MM.1S (cell line): Measurements from ENCODE around the gene STX8.
A peak's percentile ranks its signal among the peaks of the same experiment; 100 is the strongest.

Source experiments
- DNase-seq: peaks from one replicate; pipeline ENCODE4 v3.0.0-alpha.2; 2015
- H2AFZ ChIP-seq: fragments of 300-600 bp; sonication (generic); 2 replicates; pipeline ENCODE4 v1.6.0; 2016; ENCODE audit warnings: antibody characterized with exemption, low read length
- H3F3A ChIP-seq: fragments of 300-600 bp; sonication (generic); 2 replicates; pipeline ENCODE4 v1.6.1; 2016; ENCODE audit warnings: mild to moderate bottlenecking, antibody characterized with exemption, low read length, moderate library complexity, mixed read lengths; ENCODE audit not compliant: insufficient read depth
- H3K27ac ChIP-seq: fragments of 300-600 bp; sonication (generic); 2 replicates; pipeline ENCODE4 v1.5.1; 2016; ENCODE audit warnings: mild to moderate bottlenecking, low read length
- H3K27me3 ChIP-seq: fragments of 300-600 bp; sonication (generic); replicated peaks from 2 replicates; pipeline ENCODE4 v1.6.0; 2016; ENCODE audit warnings: low read length; ENCODE audit not compliant: insufficient read depth
- H3K36me3 ChIP-seq: fragments of 300-600 bp; sonication (generic); replicated peaks from 2 replicates; pipeline ENCODE4 v1.6.1; 2016; ENCODE audit warnings: mild to moderate bottlenecking, low read length, mixed read lengths; ENCODE audit not compliant: insufficient read depth
- H3K4me1 ChIP-seq: fragments of 300-600 bp; sonication (generic); 2 replicates; pipeline ENCODE4 v1.6.1; 2016; ENCODE audit warnings: low read length, mixed read lengths
- H3K4me2 ChIP-seq: fragments of 300-600 bp; sonication (generic); 2 replicates; pipeline ENCODE4 v1.6.0; 2016; ENCODE audit warnings: low read depth, low read length
- H3K4me3 ChIP-seq: fragments of 300-600 bp; sonication (generic); 2 replicates; pipeline ENCODE4 v1.5.1; 2016; ENCODE audit warnings: low read length, mixed read lengths
- H3K79me2 ChIP-seq: fragments of 300-600 bp; sonication (generic); 2 replicates; pipeline ENCODE4 v1.6.1; 2016; ENCODE audit warnings: mixed run types, low read length, mixed read lengths
- H3K9ac ChIP-seq: fragments of 300-600 bp; sonication (generic); 2 replicates; pipeline ENCODE4 v1.6.1; 2016; ENCODE audit warnings: low read length, mixed read lengths
- H3K9me2 ChIP-seq: fragments of 300-600 bp; sonication (generic); replicated peaks from 2 replicates; pipeline ENCODE4 v1.6.1; 2016; ENCODE audit warnings: mild to moderate bottlenecking, low read length, mixed read lengths; ENCODE audit not compliant: insufficient read depth
- H3K9me3 ChIP-seq: fragments of 300-600 bp; sonication (generic); replicated peaks from 2 replicates; pipeline ENCODE4 v1.6.1; 2016; ENCODE audit warnings: mild to moderate bottlenecking, low read length, mixed read lengths; ENCODE audit not compliant: insufficient read depth
- H4K20me1 ChIP-seq: fragments of 300-600 bp; sonication (generic); 2 replicates; pipeline ENCODE4 v1.6.1; 2016; ENCODE audit warnings: mild to moderate bottlenecking, low read length, moderate library complexity, mixed read lengths; ENCODE audit not compliant: insufficient read depth
- CTCF ChIP-seq: fragments of 300-600 bp; sonication (generic); IDR thresholded peaks from 2 replicates; pipeline ENCODE4 v1.5.1; 2016; ENCODE audit warnings: antibody characterized with exemption, low read length, mixed read lengths
- EZH2 ChIP-seq: fragments of 300-600 bp; sonication (generic); optimal IDR thresholded peaks from 2 replicates; pipeline ENCODE3; 2017; ENCODE audit warnings: low read depth, mild to moderate bottlenecking, antibody characterized with exemption, low read length, mixed read lengths
- EZH2phosphoT487 ChIP-seq: fragments of 300-600 bp; sonication (generic); IDR thresholded peaks from 2 replicates; pipeline ENCODE4 v1.6.1; 2018; ENCODE audit warnings: antibody characterized with exemption, low read length

Gene STX8

DNA sequence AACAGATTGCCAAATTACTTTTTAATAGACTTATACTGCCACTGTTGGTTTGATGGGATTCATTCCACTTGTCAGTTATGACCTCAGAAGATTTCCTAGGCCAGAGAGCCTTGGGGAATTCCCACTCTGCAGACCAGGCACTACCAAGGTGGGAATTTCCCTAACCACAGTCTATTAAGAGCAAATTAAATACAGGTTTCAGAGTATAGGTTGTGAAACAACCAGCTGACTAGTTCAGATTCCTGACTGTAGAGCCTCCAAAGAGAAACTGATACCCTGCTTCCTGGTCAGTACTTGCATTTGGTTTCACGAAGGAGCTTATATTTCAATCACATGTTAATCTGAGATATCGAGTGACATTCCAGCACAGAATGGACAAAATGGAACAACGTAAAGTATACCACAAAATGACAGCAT lies 186.5 kb downstream of the STX8 start:
- H3K27me3 ChIP-seq: no peaks in the 10 kb centered on the region
- H3K4me3 ChIP-seq: no peak overlapping the region
- H3K4me1 ChIP-seq: peaks cover 12% of the 10 kb centered on the region
- no peak overlapping the region for H3K9ac ChIP-seq
- no peaks in the 10 kb centered on the region for H3K9me2 ChIP-seq
- no peak for TF ChIP-seq EZH2
- no peak for TF ChIP-seq EZH2phosphoT487
- no peak for TF ChIP-seq CTCF
- no peaks in the 10 kb centered on the region for H3K9me3 ChIP-seq
- no peaks in the 10 kb centered on the region for H3K79me2 ChIP-seq
- peak; percentile 94 for DNase-seq
- no peaks in the 10 kb centered on the region for H4K20me1 ChIP-seq
- peak overlapping the region; percentile 47; the same call in 1 of the 2 replicates for H3K27ac ChIP-seq
- H3K4me2 ChIP-seq: peak overlapping the region; percentile 41
- H3F3A ChIP-seq: peaks cover 6% of the 10 kb centered on the region
- H2AFZ ChIP-seq: no peak overlapping the region
- no peaks in the 10 kb centered on the region for H3K36me3 ChIP-seq

- Histone ChIP-seq H3K27me3 (no peaks in the 10 kb centered on the region), H3K9me3 (no peaks in the 10 kb centered on the region), H3K9me2 (no peaks in the 10 kb centered on the region), H3K4me3 (no peak overlapping the region), H3K4me1 (peaks cover 12% of the 10 kb centered on the region), H2AFZ (no peak overlapping the region), H3K27ac (no peak overlapping the region), H3F3A (peaks cover 6% of the 10 kb centered on the region), H3K79me2 (no peaks in the 10 kb centered on the region), H4K20me1 (no peaks in the 10 kb centered on the region), H3K9ac (no peak overlapping the region), H3K36me3 (no peaks in the 10 kb centered on the region), H3K4me2 (no peak overlapping the region)
- TF ChIP-seq CTCF (no peak), EZH2 (no peak), EZH2phosphoT487 (no peak)
- DNase-seq: no peak
Measured at GRCh38 chr17:9386401-9386800, 189.2 kb downstream of the STX8 start.

GRCh38 chr17:9383826-9384225 lies 191.8 kb downstream of the STX8 start:
- Histone ChIP-seq H2AFZ (no peak overlapping the region), H3K4me1 (peaks cover 2% of the 10 kb centered on the region; the same call in 1 of the 2 replicates), H3K9me2 (no peaks in the 10 kb centered on the region), H3K36me3 (no peaks in the 10 kb centered on the region), H3K27ac (no peak overlapping the region), H3K9me3 (no peaks in the 10 kb centered on the region), H3K4me3 (no peak overlapping the region), H3K27me3 (no peaks in the 10 kb centered on the region), H3K79me2 (no peaks in the 10 kb centered on the region), H3F3A (no peaks in the 10 kb centered on the region), H4K20me1 (no peaks in the 10 kb centered on the region), H3K4me2 (no peak overlapping the region), H3K9ac (no peak overlapping the region)
- TF ChIP-seq CTCF: no peak
- DNase-seq: no peak
